ENCODE data around the gene RPL15.

DNA sequence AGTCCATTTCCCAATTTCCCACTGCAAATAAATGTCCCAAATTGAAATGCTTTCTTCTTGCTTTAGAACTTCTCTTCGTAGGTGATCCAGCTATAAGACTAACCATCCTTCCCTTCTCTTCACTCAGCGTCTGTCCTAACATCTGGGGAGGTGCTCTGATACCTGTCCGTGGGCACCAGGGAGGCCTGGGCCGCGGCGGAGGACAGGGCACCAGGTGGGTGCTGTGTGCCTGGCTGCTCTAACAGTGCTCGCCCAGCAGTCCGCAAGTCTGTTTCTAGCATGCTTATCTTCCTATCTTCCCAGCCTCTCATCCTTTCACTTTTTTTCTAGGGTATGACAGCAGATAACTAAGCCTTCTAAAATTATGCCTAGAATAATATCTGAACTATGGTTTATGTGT is 37.4 kb upstream of the RPL15 start:
- TF ChIP-seq POLR2A (IDR thresholded peaks at IDR 0.05): no peak
- TF ChIP-seq, protein P1, sequence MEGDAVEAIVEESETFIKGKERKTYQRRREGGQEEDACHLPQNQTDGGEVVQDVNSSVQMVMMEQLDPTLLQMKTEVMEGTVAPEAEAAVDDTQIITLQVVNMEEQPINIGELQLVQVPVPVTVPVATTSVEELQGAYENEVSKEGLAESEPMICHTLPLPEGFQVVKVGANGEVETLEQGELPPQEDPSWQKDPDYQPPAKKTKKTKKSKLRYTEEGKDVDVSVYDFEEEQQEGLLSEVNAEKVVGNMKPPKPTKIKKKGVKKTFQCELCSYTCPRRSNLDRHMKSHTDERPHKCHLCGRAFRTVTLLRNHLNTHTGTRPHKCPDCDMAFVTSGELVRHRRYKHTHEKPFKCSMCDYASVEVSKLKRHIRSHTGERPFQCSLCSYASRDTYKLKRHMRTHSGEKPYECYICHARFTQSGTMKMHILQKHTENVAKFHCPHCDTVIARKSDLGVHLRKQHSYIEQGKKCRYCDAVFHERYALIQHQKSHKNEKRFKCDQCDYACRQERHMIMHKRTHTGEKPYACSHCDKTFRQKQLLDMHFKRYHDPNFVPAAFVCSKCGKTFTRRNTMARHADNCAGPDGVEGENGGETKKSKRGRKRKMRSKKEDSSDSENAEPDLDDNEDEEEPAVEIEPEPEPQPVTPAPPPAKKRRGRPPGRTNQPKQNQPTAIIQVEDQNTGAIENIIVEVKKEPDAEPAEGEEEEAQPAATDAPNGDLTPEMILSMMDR (IDR thresholded peaks at IDR 0.05 in 4 of 5, conservative IDR thresholded peaks at IDR 0.05 in 1 of 5): no peak
